HepG2 (cell line): Measurements from ENCODE around the gene PPP4C. TPM values are rescaled to one million over a fixed set of nuclear protein-coding genes. Genes with fewer than 3 reads are reported as not detected.
A peak's percentile ranks its signal among the peaks of the same experiment; 100 is the strongest.

ENCODE experiments used
- ATAC-seq: fragments of 200-7000 bp; cut with Tn5 transposase; 3 replicates; pipeline ENCODE4 v1.9.1; 2020; ENCODE audit warnings: mild to moderate bottlenecking, moderate library complexity
- BruUV-seq: library from RNA; stranded (reverse); fragments of 400-500 nt; replicated peaks from 2 replicates; lab custom pipeline; 2021; lab: Mats Ljungman, UMichigan
- CTCF ChIA-PET: fragments of 300-600 bp; formaldehyde crosslinking; extraction: SDS; loops from one replicate; lab custom pipeline; 2021; ENCODE audit warnings: low total read pairs, inconsistent platforms, low intra/inter-chr PET ratio; lab: Yijun Ruan, JAX
- POLR2A ChIA-PET: fragments of 350-600 bp; sonication (Branson Sonifier 250); formaldehyde crosslinking; loops from one replicate; lab custom pipeline; 2020; ENCODE audit warnings: antibody characterized with exemption, inconsistent platforms; lab: Yijun Ruan, JAX
- DNase-seq: peaks from one replicate; pipeline ENCODE4 v3.0.0-alpha.2; 2015; ENCODE audit warnings: low spot score
- FAIRE-seq: peaks from 3 replicates; lab custom pipeline; 2011; peaks lifted over from hg19 to GRCh38; lab: Jason Lieb, UNC
- H2AFZ ChIP-seq: one replicate; pipeline ENCODE4 v1.6.1; 2011; ENCODE audit warnings: low read length, inconsistent platforms
- H3K27ac ChIP-seq: fragments of 300-600 bp; 3 replicates; pipeline ENCODE4 v1.8.0; 2011; ENCODE audit warnings: mixed run types, mild to moderate bottlenecking, mixed read lengths, low read length, inconsistent platforms; ENCODE audit not compliant: insufficient read depth; ENCODE audit errors: extremely low read length
- H3K27me3 ChIP-seq, 2 experiments: fragments of 200-600 bp in 1 of 2; 2 replicates in 1 of 2; 3 replicates in 1 of 2; pipeline versions ENCODE4 v1.6.0 to v1.8.0; 2011; ENCODE audit warnings: low read length in 2 of 2, mild to moderate bottlenecking in 2 of 2, moderate library complexity in 2 of 2, inconsistent platforms in 1 of 2; ENCODE audit not compliant: insufficient read depth in 2 of 2, control insufficient read depth in 1 of 2
- H3K36me3 ChIP-seq, 2 experiments: fragments of 200-600 bp in 1 of 2; replicated peaks in 1 of 2; 2 replicates in 1 of 2; 3 replicates in 1 of 2; pipeline versions ENCODE4 v1.5.1 to v1.8.0; 2011; ENCODE audit warnings: low read length in 2 of 2, inconsistent platforms in 1 of 2; ENCODE audit not compliant: insufficient read depth in 2 of 2, control insufficient read depth in 1 of 2
- H3K4me1 ChIP-seq: 2 replicates; pipeline ENCODE4 v1.5.1; 2012; ENCODE audit warnings: low read length, inconsistent platforms; ENCODE audit not compliant: insufficient read depth
- H3K4me2 ChIP-seq: 2 replicates; pipeline ENCODE4 v1.6.0; 2011; ENCODE audit warnings: low read depth, low read length, inconsistent platforms
- H3K4me3 ChIP-seq, 3 experiments: fragments of 200-600 bp in 1 of 3; sonication (generic), shearing (Covaris generic) in 1 of 3; replicated peaks in 1 of 3; 2 replicates each; pipeline ENCODE4 v1.5.1; 2011 to 2016; ENCODE audit warnings: low read length in 3 of 3, inconsistent platforms in 2 of 3, low read depth in 2 of 3, mild to moderate bottlenecking in 2 of 3, control low read depth in 1 of 3, mixed read lengths in 1 of 3; ENCODE audit not compliant: insufficient read depth in 1 of 3
- H3K79me2 ChIP-seq: one replicate; pipeline ENCODE4 v1.6.1; 2011; ENCODE audit warnings: low read length, inconsistent platforms; ENCODE audit not compliant: insufficient read depth
- H3K9ac ChIP-seq: 2 replicates; pipeline ENCODE4 v1.6.0; 2011; ENCODE audit warnings: mild to moderate bottlenecking, low read depth, low read length, inconsistent platforms; ENCODE audit not compliant: insufficient read depth
- H3K9me3 ChIP-seq: 2 replicates; pipeline ENCODE4 v1.5.1; 2012; ENCODE audit warnings: mild to moderate bottlenecking, low read length
- H4K20me1 ChIP-seq: 2 replicates; pipeline ENCODE4 v1.6.0; 2011; ENCODE audit warnings: inconsistent platforms, mild to moderate bottlenecking, low read length, moderate library complexity; ENCODE audit not compliant: insufficient read depth
- ATRX ChIP-seq: sonication (generic); formaldehyde crosslinking; IDR thresholded peaks from 2 replicates; pipeline ENCODE4 v1.4.0; 2020; ENCODE audit warnings: missing genetic modification reagents, borderline replicate concordance
- BCL6 ChIP-seq: IDR thresholded peaks from 2 replicates; pipeline ENCODE4 v1.6.1; 2016; ENCODE audit warnings: missing genetic modification reagents, missing compliant biosample characterization
- CCDC6 ChIP-seq: sonication (generic); formaldehyde crosslinking; IDR thresholded peaks from 2 replicates; pipeline ENCODE4 v1.8.1; 2022; ENCODE audit warnings: mild to moderate bottlenecking, missing genetic modification reagents, moderate library complexity
- HIVEP1 ChIP-seq: sonication (generic); formaldehyde crosslinking; IDR thresholded peaks from 2 replicates; pipeline ENCODE4 v1.4.0; 2020; ENCODE audit warnings: mild to moderate bottlenecking, missing genetic modification reagents
- HOXD1 ChIP-seq: sonication (generic); formaldehyde crosslinking; IDR thresholded peaks from 2 replicates; pipeline ENCODE4 v1.5.0; 2020; ENCODE audit warnings: missing genetic modification reagents
- IRF2 ChIP-seq: IDR thresholded peaks from 2 replicates; pipeline ENCODE4 v1.6.1; 2018; ENCODE audit warnings: missing genetic modification reagents, missing compliant biosample characterization
- NFYC ChIP-seq: IDR thresholded peaks from 2 replicates; pipeline ENCODE4 v1.6.1; 2016; ENCODE audit warnings: missing genetic modification reagents, missing compliant biosample characterization
- PCBP1 ChIP-seq: fragments of 200-400 bp; formaldehyde crosslinking; IDR thresholded peaks from 2 replicates; pipeline ENCODE4 v1.6.1; 2017; ENCODE audit warnings: mild to moderate bottlenecking, low read depth, low read length, borderline replicate concordance
- TOPORS ChIP-seq: sonication (generic); formaldehyde crosslinking; IDR thresholded peaks from 2 replicates; pipeline ENCODE4 v1.8.0; 2023; ENCODE audit warnings: mild to moderate bottlenecking, missing genetic modification reagents
- XBP1 ChIP-seq: sonication (generic); formaldehyde crosslinking; IDR thresholded peaks from 2 replicates; pipeline ENCODE4 v1.5.0; 2020; ENCODE audit warnings: missing genetic modification reagents
- ZFYVE20 ChIP-seq: sonication (generic); formaldehyde crosslinking; IDR thresholded peaks from 2 replicates; pipeline ENCODE4 v1.8.0; 2023; ENCODE audit warnings: low read depth, mild to moderate bottlenecking, moderate library complexity, missing genetic modification reagents, borderline replicate concordance
- ZNF337 ChIP-seq: sonication (generic); formaldehyde crosslinking; IDR thresholded peaks from 2 replicates; pipeline ENCODE4 v1.5.1; 2020; ENCODE audit warnings: missing genetic modification reagents, low read depth, mild to moderate bottlenecking, borderline replicate concordance
- ZNF484 ChIP-seq: sonication (generic); formaldehyde crosslinking; IDR thresholded peaks from 2 replicates; pipeline ENCODE4 v1.5.1; 2020; ENCODE audit warnings: mild to moderate bottlenecking, low read depth, missing genetic modification reagents, borderline replicate concordance
- ZNF563 ChIP-seq: sonication (generic); formaldehyde crosslinking; IDR thresholded peaks from 2 replicates; pipeline ENCODE4 v1.8.0; 2022; ENCODE audit warnings: mild to moderate bottlenecking, moderate library complexity, missing genetic modification reagents
- ZNF777 ChIP-seq: sonication (generic); formaldehyde crosslinking; IDR thresholded peaks from 2 replicates; pipeline ENCODE4 v1.4.0; 2020; ENCODE audit warnings: missing genetic modification reagents
- WGBS: methylation state at CpG from one replicate; pipeline ENCODE4 v1.1.6; 2017; ENCODE audit warnings: low lambda C conversion rate; 5-methylcytosine and 5-hydroxymethylcytosine counted together
- in situ Hi-C: cut with HindIII; loops from 2 replicates; pipeline ENCODE4 v1.10.0; 2017; ENCODE audit warnings: low pct_unique_long_range_greater_than_20kb; ENCODE audit not compliant: extremely low pct_ligation_motif_present
- intact Hi-C: fragments of 100-400 bp; cut with micrococcal nuclease; formaldehyde crosslinking; loops from one replicate; pipeline ENCODE4 v1.10.0; 2022; ENCODE audit not compliant: unreplicated experiment
- polyA plus RNA-seq, 8 experiments: library from polyadenylated mRNA; depleted of rRNA in 3 of 8; stranded (reverse) in 7 of 8; unstranded in 1 of 8; fragments of >200 nt; fragmentation: Illumina TruSeq in 4 of 8; extraction: Trizol in 4 of 8; gene quantifications; 2 replicates each; pipeline versions ENCODE4 v1.2.1 to v1.2.3, GENCODE V29; 2011 to 2016; ENCODE audit warnings: low read depth in 4 of 8, missing spikeins in 1 of 8, mixed read lengths in 1 of 8; ENCODE audit not compliant: insufficient read depth in 1 of 8
- total RNA-seq, 5 experiments: library from RNA; depleted of rRNA; stranded (reverse); fragments of >200 nt; fragmentation: Illumina TruSeq; extraction: Trizol; gene quantifications; 2 replicates each; pipeline ENCODE4 v1.2.3, GENCODE V29; 2016; ENCODE audit warnings: low read depth in 1 of 5
- TF ChIP-seq, protein P1 (sequence below): sonication (generic); formaldehyde crosslinking; IDR thresholded peaks from 2 replicates; pipeline ENCODE4 v1.5.1; 2020; ENCODE audit warnings: missing genetic modification reagents, mild to moderate bottlenecking, borderline replicate concordance
- TF ChIP-seq, protein P2 (sequence below): sonication (generic); formaldehyde crosslinking; IDR thresholded peaks from 2 replicates; pipeline ENCODE4 v1.9.0; 2022; ENCODE audit warnings: low read depth, missing genetic modification reagents
- TF ChIP-seq, protein P3 (sequence below): sonication (generic); formaldehyde crosslinking; IDR thresholded peaks from 2 replicates; pipeline ENCODE4 v1.4.0; 2020; ENCODE audit warnings: low read depth, mild to moderate bottlenecking, missing genetic modification reagents
- TF ChIP-seq, protein P4 (sequence below): sonication (generic); formaldehyde crosslinking; IDR thresholded peaks from 2 replicates; pipeline ENCODE4 v1.5.1; 2020; ENCODE audit warnings: mild to moderate bottlenecking, moderate library complexity, missing genetic modification reagents

Gene PPP4C
- total and polyA plus RNA-seq, 2 of the 13 experiments (the other 11 are each of a cell fraction or from before 2014, with no cell fraction given): 176 to 220 TPM

DNA sequence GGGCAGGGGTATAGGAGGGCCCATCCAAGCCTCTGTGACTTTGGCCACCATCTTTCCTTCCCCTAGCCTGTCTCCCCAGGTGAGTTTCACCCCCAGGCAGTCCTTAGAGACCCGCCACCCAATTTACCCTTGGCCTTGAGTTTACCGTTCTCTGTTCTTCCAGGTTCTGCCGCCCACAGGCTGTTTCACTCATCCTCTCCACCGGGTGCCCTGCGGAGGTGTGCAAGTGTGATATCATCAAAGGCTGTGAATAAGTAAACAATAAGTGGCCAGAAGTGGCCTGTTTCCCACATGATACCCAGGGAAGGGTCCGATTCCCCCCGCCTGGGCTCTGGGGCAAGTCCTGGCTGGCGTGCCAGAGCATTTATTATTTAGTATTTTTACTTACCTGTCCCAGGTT is 29.6 kb upstream of the PPP4C start:
- under 1% methylated on average over 8 of the region's 8 CpGs for WGBS
- Histone ChIP-seq H3K36me3 (no peaks in the 10 kb centered on the region), H3K27ac (no peak overlapping the region), H3K4me3 (no peak overlapping the region), H3K9ac (no peak overlapping the region), H4K20me1 (no peaks in the 10 kb centered on the region), H3K4me2 (peak overlapping the region; percentile 41; the same call in 1 of the 2 replicates), H2AFZ (no peak overlapping the region), H3K9me3 (no peaks in the 10 kb centered on the region), H3K79me2 (no peaks in the 10 kb centered on the region), H3K4me1 (peaks cover 19% of the 10 kb centered on the region), H3K27me3 (peaks cover 0 to 22% of the 10 kb centered on the region in 2 experiments; a peak in 3 of 5 replicates)
- ATAC-seq: peak; percentile 57
- in situ Hi-C loops: no loop called here
- no peak for DNase-seq
- BruUV-seq: no TSS peak
- ChIA-PET CTCF (no interaction called here), POLR2A (interaction anchor here (1.7 kb wide), 1 partner anchor 19 kb away, joined by 4 read pairs; the partner anchor contains the start of gene ALDOA)
- intact Hi-C loops: no loop called here
- no peak for FAIRE-seq
- TF ChIP-seq ZNF484 (CRISPR knock-in tag) (no peak), TOPORS (CRISPR knock-in tag) (no peak), ZNF563 (CRISPR knock-in tag) (no peak), CCDC6 (CRISPR knock-in tag) (no peak), HIVEP1 (0 out of 2 replicates have a peak, but pooled peaks have one; percentile 29), IRF2 (CRISPR knock-in tag) (no peak), ZNF337 (CRISPR knock-in tag) (no peak), NFYC (CRISPR knock-in tag) (no peak), PCBP1 (no peak), HOXD1 (CRISPR knock-in tag) (no peak), ATRX (CRISPR knock-in tag) (no peak), ZFYVE20 (CRISPR knock-in tag) (no peak), ZNF777 (no peak), XBP1 (CRISPR knock-in tag) (no peak), BCL6 (CRISPR knock-in tag) (no peak)
- TF ChIP-seq, protein P1, sequence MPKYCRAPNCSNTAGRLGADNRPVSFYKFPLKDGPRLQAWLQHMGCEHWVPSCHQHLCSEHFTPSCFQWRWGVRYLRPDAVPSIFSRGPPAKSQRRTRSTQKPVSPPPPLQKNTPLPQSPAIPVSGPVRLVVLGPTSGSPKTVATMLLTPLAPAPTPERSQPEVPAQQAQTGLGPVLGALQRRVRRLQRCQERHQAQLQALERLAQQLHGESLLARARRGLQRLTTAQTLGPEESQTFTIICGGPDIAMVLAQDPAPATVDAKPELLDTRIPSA (CRISPR knock-in tag): no peak
- TF ChIP-seq, protein P2, sequence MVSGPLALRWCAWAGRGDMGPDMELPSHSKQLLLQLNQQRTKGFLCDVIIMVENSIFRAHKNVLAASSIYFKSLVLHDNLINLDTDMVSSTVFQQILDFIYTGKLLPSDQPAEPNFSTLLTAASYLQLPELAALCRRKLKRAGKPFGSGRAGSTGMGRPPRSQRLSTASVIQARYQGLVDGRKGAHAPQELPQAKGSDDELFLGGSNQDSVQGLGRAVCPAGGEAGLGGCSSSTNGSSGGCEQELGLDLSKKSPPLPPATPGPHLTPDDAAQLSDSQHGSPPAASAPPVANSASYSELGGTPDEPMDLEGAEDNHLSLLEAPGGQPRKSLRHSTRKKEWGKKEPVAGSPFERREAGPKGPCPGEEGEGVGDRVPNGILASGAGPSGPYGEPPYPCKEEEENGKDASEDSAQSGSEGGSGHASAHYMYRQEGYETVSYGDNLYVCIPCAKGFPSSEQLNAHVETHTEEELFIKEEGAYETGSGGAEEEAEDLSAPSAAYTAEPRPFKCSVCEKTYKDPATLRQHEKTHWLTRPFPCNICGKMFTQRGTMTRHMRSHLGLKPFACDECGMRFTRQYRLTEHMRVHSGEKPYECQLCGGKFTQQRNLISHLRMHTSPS (CRISPR knock-in tag): no peak
- TF ChIP-seq, protein P3, sequence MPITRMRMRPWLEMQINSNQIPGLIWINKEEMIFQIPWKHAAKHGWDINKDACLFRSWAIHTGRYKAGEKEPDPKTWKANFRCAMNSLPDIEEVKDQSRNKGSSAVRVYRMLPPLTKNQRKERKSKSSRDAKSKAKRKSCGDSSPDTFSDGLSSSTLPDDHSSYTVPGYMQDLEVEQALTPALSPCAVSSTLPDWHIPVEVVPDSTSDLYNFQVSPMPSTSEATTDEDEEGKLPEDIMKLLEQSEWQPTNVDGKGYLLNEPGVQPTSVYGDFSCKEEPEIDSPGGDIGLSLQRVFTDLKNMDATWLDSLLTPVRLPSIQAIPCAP (CRISPR knock-in tag): no peak
- TF ChIP-seq, protein P4, sequence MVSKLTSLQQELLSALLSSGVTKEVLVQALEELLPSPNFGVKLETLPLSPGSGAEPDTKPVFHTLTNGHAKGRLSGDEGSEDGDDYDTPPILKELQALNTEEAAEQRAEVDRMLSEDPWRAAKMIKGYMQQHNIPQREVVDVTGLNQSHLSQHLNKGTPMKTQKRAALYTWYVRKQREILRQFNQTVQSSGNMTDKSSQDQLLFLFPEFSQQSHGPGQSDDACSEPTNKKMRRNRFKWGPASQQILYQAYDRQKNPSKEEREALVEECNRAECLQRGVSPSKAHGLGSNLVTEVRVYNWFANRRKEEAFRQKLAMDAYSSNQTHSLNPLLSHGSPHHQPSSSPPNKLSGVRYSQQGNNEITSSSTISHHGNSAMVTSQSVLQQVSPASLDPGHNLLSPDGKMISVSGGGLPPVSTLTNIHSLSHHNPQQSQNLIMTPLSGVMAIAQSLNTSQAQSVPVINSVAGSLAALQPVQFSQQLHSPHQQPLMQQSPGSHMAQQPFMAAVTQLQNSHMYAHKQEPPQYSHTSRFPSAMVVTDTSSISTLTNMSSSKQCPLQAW (CRISPR knock-in tag): 0 out of 2 replicates have a peak, but pooled peaks have one; percentile 35
